Natural killer cell treated with Interleukin-12 subunit alpha and Interleukin-12 subunit beta and Interleukin-15 and Interleukin-18, amount 100 ng/mL, for 72 hours (primary cell): ENCODE results near the gene TUB. TPM values are rescaled to one million over a fixed set of nuclear protein-coding genes. Genes with fewer than 3 reads are reported as not detected.
A peak's percentile ranks its signal among the peaks of the same experiment; 100 is the strongest.

Experiments
- ATAC-seq, 2 donors: fragments of 150-1000 bp; cut with Tn5 transposase in 1 of 2; sonication (Bioruptor Pico), chemical (Tn5 transposase) in 1 of 2; 2 replicates each; pipeline ENCODE4 v1.10.0; 2021
- DNase-seq: peaks from one replicate; pipeline ENCODE4 v3.0.0; 2022; ENCODE audit warnings: low spot score
- H3K27ac Mint-ChIP-seq, 2 donors: 1 replicate in 1 of 2; 2 replicates in 1 of 2; pipeline ENCODE4 v1.8.0; 2022; ENCODE audit warnings: mixed read lengths in 2 of 2, mild to moderate bottlenecking in 1 of 2, moderate library complexity in 1 of 2
- H3K27me3 Mint-ChIP-seq, 2 donors: 1 replicate in 1 of 2; 2 replicates in 1 of 2; pipeline ENCODE4 v1.8.0; 2022; ENCODE audit warnings: mixed read lengths in 2 of 2
- H3K36me3 Mint-ChIP-seq: one replicate; pipeline ENCODE4 v1.8.0; 2022; ENCODE audit warnings: mixed read lengths
- H3K4me1 Mint-ChIP-seq, 2 donors: 1 replicate in 1 of 2; 2 replicates in 1 of 2; pipeline ENCODE4 v1.8.0; 2022; ENCODE audit warnings: low read depth in 2 of 2, mixed read lengths in 2 of 2, mild to moderate bottlenecking in 1 of 2
- H3K4me3 Mint-ChIP-seq: one replicate; pipeline ENCODE4 v1.8.0; 2022; ENCODE audit warnings: mixed read lengths
- H3K9me3 Mint-ChIP-seq: 2 replicates; pipeline ENCODE4 v1.8.0; 2022; ENCODE audit warnings: mixed read lengths
- total RNA-seq, 2 donors: library from RNA; stranded (reverse); gene quantifications; one replicate each; pipeline ENCODE4 v1.2.3, GENCODE V29; 2022

Gene TUB
- total RNA-seq, 2 donors from 2014 or later, result not detected

DNA sequence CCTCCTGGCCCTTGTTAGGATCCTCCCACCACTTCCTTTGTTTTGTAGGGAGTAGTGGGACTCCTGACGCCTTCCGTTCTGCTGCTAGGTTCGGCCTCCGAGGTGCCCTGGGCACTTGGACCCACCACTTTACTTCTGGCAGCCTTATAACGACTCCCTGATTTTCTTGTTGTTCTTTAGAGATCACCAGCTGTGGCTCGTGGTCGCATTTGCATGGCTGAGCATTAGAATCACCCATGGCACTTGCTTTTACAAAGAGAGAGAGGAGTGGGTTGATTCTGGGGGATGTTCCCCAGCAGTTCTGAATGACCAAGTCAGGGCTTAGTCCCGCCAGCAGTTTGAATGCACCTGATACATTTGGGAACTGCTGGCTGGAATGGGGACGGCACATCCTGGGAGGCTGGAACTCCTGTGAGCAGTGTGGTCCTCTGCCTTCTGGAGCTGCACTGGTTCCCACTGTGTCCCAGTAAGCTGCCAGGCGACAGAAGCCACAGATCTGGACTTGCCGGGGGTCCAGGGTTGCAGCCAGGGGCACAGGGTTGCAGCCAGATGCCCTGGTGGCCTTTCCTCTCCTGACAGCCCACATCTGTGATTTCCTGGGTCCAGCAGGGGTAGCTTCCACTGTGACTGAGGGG, 4.1 kb downstream of the TUB start:
- no peaks in the 10 kb centered on the region for H3K36me3 Mint-ChIP-seq
- no peak overlapping the region for H3K4me3 Mint-ChIP-seq
- ATAC-seq, result no peak
- H3K27me3 Mint-ChIP-seq, result peaks cover 21 to 32% of the 10 kb centered on the region in 2 donors
- no peak for DNase-seq
- no peaks in the 10 kb centered on the region for H3K4me1 Mint-ChIP-seq
- H3K27ac Mint-ChIP-seq, result no peak overlapping the region
- H3K9me3 Mint-ChIP-seq, result no peaks in the 10 kb centered on the region

DNA sequence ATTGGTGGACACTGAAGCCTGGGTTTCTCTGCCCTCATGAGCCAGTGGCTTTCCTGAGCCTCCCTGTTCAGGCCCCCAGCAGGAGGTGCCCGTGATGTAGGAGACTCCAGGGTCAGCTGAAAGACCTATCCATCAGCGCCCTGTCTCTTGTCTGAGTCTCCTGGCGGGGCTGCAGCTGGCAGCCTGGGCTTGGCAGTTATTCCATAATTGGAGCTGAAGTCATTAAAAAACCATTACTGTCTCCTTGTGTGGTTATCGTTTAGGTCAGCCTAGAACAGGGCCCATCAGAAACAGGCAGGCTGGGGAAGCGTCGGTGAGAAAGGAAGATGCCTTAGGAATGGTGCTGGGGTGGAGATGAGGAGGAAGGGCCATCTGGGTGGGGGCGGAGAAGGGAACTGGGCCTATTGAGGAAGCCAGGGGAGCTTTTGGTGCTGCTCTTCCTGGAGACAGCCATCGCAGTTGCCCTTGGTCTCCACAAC, 5.0 kb downstream of the TUB start:
- Mint-ChIP-seq H3K27ac (no peak overlapping the region), H3K9me3 (no peaks in the 10 kb centered on the region), H3K4me1 (no peaks in the 10 kb centered on the region), H3K4me3 (no peak overlapping the region), H3K36me3 (no peaks in the 10 kb centered on the region), H3K27me3 (peaks cover 17 to 26% of the 10 kb centered on the region in 2 donors)
- ATAC-seq (no peak), DNase-seq (no peak)

DNA sequence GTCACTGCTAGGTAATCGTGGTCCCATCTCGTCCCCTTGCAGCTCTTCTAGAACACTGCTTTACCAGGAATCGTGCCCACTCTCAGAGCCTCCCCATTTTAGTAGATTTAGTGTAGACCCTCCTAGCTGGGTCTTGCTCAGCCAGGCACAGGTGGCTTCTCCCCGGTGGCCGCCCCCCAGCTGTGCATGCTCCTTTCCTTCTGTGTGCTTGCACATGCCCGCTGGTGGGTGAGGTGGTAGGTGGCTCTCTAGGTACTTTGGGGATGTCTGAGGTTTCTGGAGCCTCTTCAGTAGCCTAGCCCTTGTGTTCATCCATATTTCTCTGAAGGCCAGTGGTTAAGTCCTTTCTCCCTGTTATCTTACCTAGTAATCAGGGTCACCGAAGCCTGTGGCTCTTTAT, 5.6 kb downstream of the TUB start:
- Mint-ChIP-seq H3K9me3 (no peaks in the 10 kb centered on the region), H3K27me3 (peaks cover 17 to 26% of the 10 kb centered on the region in 2 donors), H3K4me1 (no peaks in the 10 kb centered on the region), H3K36me3 (no peaks in the 10 kb centered on the region), H3K27ac (no peak overlapping the region), H3K4me3 (no peak overlapping the region)
- DNase-seq (no peak), ATAC-seq (no peak)

DNA sequence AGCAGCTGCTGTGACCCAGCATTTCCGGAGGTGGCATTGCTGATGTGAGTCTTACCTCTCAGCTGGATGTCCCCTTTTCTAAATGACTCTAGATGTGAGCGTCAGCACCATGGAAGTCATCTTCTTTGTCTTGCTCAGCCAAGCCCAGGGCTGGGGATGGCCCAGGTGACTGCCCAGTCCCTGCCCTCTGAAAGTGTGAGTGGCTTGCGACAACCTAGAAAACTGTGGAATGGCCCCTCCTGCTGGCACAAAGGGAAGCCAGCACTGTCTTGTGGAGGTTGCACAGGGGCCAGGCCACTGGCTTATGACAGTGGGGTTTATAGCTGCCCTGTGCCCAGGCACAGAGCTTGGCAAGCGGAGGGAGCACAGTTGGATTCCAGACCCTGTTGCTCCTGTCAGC, 6.2 kb downstream of the TUB start:
- peaks cover 14 to 21% of the 10 kb centered on the region in 2 donors for H3K27me3 Mint-ChIP-seq
- no peak for DNase-seq
- H3K4me1 Mint-ChIP-seq, result no peaks in the 10 kb centered on the region
- H3K9me3 Mint-ChIP-seq, result no peaks in the 10 kb centered on the region
- no peak overlapping the region for H3K27ac Mint-ChIP-seq
- no peaks in the 10 kb centered on the region for H3K36me3 Mint-ChIP-seq
- no peak for ATAC-seq
- H3K4me3 Mint-ChIP-seq, result no peak overlapping the region

DNA sequence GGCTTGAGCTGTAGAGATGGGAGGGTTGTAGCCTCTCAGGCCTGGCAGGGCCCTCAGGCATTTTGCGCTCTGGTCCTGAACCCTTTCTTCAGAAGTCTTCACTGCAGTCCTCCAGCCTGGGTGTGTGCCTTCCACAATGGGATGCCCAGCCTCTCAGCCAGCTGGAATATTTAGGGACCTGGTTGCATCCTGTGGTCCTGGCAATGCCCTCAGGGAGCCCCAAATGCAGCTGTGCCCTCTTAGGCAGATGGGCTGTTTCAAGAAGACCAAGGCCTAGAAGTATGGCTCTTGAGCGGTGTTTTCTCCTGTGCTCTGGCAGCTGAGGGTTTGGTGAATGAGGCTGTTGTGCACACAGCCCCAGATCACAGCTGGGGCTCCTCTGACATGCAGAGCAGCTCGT, 6.7 kb downstream of the TUB start:
- Mint-ChIP-seq H3K27ac (no peak overlapping the region), H3K9me3 (no peaks in the 10 kb centered on the region), H3K27me3 (peaks cover 10 to 15% of the 10 kb centered on the region in 2 donors), H3K4me1 (no peaks in the 10 kb centered on the region), H3K36me3 (no peaks in the 10 kb centered on the region), H3K4me3 (no peak overlapping the region)
- ATAC-seq (no peak), DNase-seq (no peak)

DNA sequence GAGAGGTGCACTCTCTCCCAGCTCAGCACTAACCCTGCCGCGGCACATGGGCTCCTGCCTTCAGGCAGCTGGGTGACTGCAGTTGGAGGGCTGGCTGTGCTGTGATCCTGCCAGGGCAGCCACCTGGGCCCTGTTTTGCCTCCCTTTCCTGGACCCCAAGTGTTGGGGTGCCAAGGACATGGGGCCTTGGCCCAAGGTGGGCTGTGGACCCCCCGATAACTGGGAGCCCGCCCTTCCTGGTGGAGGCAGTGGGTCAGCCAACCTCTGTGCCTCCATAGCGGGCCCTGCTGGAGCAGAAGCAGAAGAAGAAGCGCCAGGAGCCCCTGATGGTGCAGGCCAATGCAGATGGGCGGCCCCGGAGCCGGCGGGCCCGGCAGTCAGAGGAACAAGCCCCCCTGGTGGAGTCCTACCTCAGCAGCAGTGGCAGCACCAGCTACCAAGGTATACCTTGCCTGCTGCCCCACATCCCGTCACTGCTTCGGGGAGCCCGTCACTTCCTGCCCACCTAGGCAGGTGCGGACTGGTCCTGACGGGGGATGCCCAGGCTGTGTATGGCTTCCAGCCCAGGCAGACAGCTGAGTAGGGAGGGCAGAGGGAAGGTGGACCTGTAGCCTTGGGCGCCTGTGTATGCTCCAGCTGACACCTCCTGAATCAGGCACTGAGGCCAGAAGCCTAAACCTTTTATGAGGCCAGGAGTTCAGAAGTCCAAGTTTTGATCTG, 8.9 kb downstream of the TUB start:
- Mint-ChIP-seq H3K27me3 (no peaks in the 10 kb centered on the region), H3K9me3 (no peaks in the 10 kb centered on the region), H3K4me1 (no peaks in the 10 kb centered on the region), H3K4me3 (no peak overlapping the region), H3K36me3 (no peaks in the 10 kb centered on the region), H3K27ac (no peak overlapping the region)
- no peak for ATAC-seq
- peak; percentile 50 for DNase-seq

DNA sequence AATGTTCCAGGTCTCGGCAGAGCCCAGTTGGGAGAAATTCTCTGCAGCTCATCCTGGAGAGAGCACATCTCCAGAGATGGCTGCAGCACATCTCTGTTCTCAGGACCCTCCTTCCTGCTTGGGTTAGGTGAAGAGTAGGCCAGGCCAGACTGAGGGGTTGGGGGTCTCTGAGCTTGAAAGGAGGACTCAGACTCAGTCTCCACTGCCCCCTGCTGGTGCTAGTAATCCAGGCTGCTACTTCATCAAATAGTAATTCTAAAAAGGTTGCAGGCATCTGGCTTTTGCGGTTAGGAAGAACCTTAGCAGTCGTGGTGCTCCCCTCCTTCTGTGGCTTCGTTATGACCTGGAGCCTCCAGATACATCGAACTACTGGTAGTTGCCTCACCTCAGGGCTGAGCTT, 9.7 kb downstream of the TUB start:
- DNase-seq (no peak), ATAC-seq (no peak)
- no peaks in the 10 kb centered on the region for H3K36me3 Mint-ChIP-seq
- no peaks in the 10 kb centered on the region for H3K4me1 Mint-ChIP-seq
- H3K9me3 Mint-ChIP-seq, result no peaks in the 10 kb centered on the region
- H3K27me3 Mint-ChIP-seq, result no peaks in the 10 kb centered on the region
- H3K27ac Mint-ChIP-seq, result no peak overlapping the region
- H3K4me3 Mint-ChIP-seq, result no peak overlapping the region

DNA sequence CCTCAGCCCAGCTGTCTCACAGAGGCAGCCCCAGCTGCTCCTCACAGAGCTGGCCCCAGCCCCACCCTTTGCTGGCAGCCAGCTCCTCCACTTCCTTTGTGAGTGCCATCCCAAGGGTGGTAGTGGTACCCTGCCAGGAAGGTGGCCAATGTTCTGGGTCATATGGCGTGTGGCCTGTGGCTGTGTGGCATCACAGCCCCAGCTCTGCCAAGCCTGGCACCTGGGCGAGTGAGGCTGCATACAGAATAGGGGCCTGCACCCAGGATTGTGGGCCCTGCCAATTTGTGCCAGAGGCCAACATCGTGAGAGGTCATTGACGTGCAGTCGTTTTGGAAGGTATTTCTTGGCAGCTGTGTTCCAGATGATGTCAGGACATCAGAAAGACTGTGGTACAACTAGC, 10.7 kb downstream of the TUB start:
- ATAC-seq (no peak), DNase-seq (peak; percentile 13)
- H3K9me3 Mint-ChIP-seq, result no peaks in the 10 kb centered on the region
- no peaks in the 10 kb centered on the region for H3K4me1 Mint-ChIP-seq
- H3K27ac Mint-ChIP-seq, result no peak overlapping the region
- H3K27me3 Mint-ChIP-seq, result no peaks in the 10 kb centered on the region
- no peaks in the 10 kb centered on the region for H3K36me3 Mint-ChIP-seq
- no peak overlapping the region for H3K4me3 Mint-ChIP-seq

DNA sequence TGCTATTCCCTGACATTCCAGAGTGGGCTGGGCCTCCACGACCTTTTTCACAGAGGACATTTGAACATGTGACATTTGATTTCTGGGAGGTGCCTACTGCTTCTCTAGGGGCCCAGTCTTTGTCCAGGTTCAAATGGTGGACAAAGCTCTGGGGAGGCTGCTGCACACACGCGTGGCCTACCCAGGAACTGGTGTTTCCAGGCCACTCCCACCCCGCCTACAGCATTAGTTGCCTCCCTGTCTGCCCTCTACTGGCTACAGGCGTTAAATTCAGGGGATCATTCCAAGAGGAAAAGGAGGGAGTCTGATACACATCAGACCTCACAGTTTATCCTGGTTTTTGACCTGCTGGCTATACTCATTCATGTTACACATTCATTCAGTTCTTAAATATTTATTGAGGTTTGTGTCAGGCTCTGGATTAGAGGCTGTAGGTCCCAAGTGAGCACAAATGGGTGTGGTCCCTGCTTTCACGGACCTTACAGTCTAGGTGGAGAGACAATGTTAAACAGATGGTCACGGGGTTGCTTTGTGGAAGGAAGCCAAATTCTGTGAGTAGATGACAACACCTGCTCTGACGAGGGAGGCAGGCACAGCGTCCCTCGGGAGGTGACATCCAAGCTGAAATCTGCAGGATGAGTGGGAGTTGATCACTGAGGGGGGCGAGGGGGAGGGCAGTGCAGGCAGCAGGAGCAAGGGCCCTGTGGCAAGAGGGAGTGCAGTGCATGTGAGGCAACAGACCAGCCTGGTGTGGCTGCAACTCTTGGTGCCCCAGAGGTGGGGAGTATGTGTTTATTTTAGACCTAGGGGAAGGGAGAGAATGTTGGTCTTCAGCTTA, 11.8 kb downstream of the TUB start:
- no peaks in the 10 kb centered on the region for H3K27me3 Mint-ChIP-seq
- no peak overlapping the region for H3K27ac Mint-ChIP-seq
- peak in 1 of 2 donors; percentile 41 for ATAC-seq
- H3K4me1 Mint-ChIP-seq, result no peaks in the 10 kb centered on the region
- H3K4me3 Mint-ChIP-seq, result no peak overlapping the region
- no peak for DNase-seq
- H3K9me3 Mint-ChIP-seq, result no peaks in the 10 kb centered on the region
- no peaks in the 10 kb centered on the region for H3K36me3 Mint-ChIP-seq

DNA sequence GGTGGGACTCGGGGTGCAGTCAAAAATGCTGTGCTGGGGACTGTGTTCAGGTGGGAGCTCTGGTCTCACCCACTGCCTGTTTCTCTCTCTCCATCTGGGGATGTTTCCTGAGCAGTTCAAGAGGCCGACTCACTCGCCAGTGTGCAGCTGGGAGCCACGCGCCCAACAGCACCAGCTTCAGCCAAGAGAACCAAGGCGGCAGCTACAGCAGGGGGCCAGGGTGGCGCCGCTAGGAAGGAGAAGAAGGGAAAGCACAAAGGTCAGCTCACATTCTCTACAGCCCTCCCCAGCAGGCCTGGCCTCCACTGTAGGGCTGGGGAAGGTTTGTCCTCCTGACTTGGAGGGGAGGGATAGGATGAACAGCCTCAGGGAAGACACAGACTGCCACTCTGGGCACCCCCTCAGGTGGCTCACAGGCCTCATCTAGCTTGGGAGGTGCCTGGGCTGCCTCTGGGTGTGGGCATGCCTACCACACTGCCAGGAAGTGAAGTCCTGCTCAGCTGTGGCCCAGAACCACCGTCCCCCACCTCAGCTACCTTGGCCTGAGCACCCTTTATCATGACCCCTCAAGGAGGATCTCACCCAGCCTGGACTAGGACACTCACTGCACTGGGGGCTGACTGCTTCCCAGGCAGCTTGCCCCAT, 13.0 kb downstream of the TUB start:
- H3K27ac Mint-ChIP-seq, result no peak overlapping the region
- DNase-seq (no peak), ATAC-seq (no peak)
- no peaks in the 10 kb centered on the region for H3K4me1 Mint-ChIP-seq
- H3K36me3 Mint-ChIP-seq, result no peaks in the 10 kb centered on the region
- no peaks in the 10 kb centered on the region for H3K9me3 Mint-ChIP-seq
- no peaks in the 10 kb centered on the region for H3K27me3 Mint-ChIP-seq
- no peak overlapping the region for H3K4me3 Mint-ChIP-seq

DNA sequence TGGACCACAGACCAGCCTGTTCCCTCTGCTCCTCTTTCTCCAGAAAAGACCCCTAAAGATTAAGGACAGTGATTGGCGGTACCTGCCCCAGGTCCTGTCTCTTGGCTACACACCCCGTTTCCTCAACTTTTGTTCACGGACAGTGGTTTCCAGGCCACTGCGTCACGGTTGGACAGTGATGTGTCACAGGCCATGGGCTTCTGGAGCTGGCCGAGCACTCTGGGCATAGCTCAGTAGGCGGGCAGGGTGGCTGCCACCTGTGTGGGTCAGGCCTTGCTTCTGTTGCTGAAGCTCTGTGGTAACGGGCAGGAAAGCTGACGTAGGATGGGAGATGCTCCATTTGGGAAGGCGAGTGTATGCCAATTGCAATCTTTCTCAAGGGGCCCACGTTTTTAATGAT, 13.6 kb downstream of the TUB start:
- H3K27ac Mint-ChIP-seq, result no peak overlapping the region
- no peaks in the 10 kb centered on the region for H3K9me3 Mint-ChIP-seq
- no peaks in the 10 kb centered on the region for H3K4me1 Mint-ChIP-seq
- no peak for ATAC-seq
- no peak for DNase-seq
- peaks cover 0 to 3% of the 10 kb centered on the region in 2 donors for H3K27me3 Mint-ChIP-seq
- no peaks in the 10 kb centered on the region for H3K36me3 Mint-ChIP-seq
- H3K4me3 Mint-ChIP-seq, result no peak overlapping the region

DNA sequence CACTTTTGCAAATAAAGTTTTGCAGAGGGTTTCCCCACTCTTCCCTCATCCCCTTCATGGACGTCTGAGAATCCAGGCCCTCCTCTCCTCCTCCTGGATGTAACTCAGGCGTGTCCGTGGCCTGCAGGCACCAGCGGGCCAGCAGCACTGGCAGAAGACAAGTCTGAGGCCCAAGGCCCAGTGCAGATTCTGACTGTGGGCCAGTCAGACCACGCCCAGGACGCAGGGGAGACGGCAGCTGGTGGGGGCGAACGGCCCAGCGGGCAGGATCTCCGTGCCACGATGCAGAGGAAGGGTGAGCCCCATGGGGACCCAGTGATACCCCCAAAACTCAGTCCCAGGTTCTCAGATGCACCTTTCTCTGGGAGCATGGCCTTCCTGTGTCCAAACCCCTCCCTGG, 14.4 kb downstream of the TUB start:
- H3K4me1 Mint-ChIP-seq, result no peaks in the 10 kb centered on the region
- no peaks in the 10 kb centered on the region for H3K9me3 Mint-ChIP-seq
- H3K27ac Mint-ChIP-seq, result no peak overlapping the region
- H3K27me3 Mint-ChIP-seq, result peaks cover 0 to 4% of the 10 kb centered on the region in 2 donors
- no peak overlapping the region for H3K4me3 Mint-ChIP-seq
- no peaks in the 10 kb centered on the region for H3K36me3 Mint-ChIP-seq
- DNase-seq (no peak), ATAC-seq (no peak)

DNA sequence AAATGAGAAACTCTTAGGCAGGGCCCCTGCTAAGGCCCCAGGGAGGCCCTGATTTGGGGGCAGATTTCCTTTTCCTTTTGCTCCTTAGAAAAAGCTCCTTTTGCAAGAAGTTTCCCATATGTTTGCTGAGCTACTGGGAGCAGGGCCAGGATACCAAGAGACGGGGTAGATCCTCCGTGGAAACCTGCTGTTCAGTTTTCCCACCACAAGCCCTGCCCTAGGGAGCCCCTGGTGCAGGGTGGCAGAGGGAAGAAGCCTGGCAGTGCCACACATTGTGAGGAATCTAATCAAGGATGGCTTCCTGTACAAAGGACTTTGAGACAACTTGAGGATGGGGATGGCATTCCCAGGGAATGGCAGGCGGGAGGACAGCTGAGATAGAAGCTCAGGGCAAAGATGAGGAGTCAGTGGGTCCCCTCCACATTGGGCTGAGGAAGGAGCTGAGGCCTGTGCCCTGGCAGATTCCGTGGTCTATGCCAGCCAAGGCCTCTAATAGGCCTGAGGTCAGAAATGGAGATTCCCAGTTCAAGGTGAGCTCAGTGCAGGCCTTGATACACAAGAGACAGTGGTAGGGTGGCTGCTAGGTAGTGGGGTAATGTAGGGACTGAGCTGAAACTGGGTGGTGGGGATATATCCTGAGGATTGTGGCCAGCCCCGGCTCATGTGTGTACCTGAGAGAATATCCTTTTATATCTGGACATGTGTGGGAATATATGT, 15.0 kb downstream of the TUB start:
- no peaks in the 10 kb centered on the region for H3K9me3 Mint-ChIP-seq
- H3K36me3 Mint-ChIP-seq, result no peaks in the 10 kb centered on the region
- no peak overlapping the region for H3K27ac Mint-ChIP-seq
- no peak for DNase-seq
- ATAC-seq, result no peak
- H3K4me3 Mint-ChIP-seq, result no peak overlapping the region
- peaks cover 0 to 4% of the 10 kb centered on the region in 2 donors for H3K27me3 Mint-ChIP-seq
- no peaks in the 10 kb centered on the region for H3K4me1 Mint-ChIP-seq
